ENCODE results near the gene GFRA1. TPM values are rescaled to one million over a fixed set of nuclear protein-coding genes. Genes with fewer than 3 reads are reported as not detected.

Gene GFRA1
- total RNA-seq, 1 donor from 2014 or later, result 4.2 TPM

- H3K9me3 Mint-ChIP-seq (ENCODE audit: unreplicated experiment), result no peaks in the 10 kb centered on the region
- TF ChIP-seq, protein P1, sequence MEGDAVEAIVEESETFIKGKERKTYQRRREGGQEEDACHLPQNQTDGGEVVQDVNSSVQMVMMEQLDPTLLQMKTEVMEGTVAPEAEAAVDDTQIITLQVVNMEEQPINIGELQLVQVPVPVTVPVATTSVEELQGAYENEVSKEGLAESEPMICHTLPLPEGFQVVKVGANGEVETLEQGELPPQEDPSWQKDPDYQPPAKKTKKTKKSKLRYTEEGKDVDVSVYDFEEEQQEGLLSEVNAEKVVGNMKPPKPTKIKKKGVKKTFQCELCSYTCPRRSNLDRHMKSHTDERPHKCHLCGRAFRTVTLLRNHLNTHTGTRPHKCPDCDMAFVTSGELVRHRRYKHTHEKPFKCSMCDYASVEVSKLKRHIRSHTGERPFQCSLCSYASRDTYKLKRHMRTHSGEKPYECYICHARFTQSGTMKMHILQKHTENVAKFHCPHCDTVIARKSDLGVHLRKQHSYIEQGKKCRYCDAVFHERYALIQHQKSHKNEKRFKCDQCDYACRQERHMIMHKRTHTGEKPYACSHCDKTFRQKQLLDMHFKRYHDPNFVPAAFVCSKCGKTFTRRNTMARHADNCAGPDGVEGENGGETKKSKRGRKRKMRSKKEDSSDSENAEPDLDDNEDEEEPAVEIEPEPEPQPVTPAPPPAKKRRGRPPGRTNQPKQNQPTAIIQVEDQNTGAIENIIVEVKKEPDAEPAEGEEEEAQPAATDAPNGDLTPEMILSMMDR (IDR thresholded peaks at IDR 0.05; ENCODE audit: unreplicated experiment), result no peak
- peaks cover 4% of the 10 kb centered on the region for H3K4me1 Mint-ChIP-seq (ENCODE audit: unreplicated experiment)
- peaks cover 2% of the 10 kb centered on the region for H3K27me3 Mint-ChIP-seq (ENCODE audit: unreplicated experiment)
- no peak for DNase-seq (ENCODE audit: low spot score)
- no peaks in the 10 kb centered on the region for H3K36me3 Mint-ChIP-seq (ENCODE audit: low read depth, unreplicated experiment)
- H3K27ac Mint-ChIP-seq (ENCODE audit: unreplicated experiment), result no peak overlapping the region
- H3K4me3 Mint-ChIP-seq (ENCODE audit: unreplicated experiment), result no peak overlapping the region
Observed at GRCh38 chr10:116175231-116175630, 97.8 kb downstream of the GFRA1 start.

DNA sequence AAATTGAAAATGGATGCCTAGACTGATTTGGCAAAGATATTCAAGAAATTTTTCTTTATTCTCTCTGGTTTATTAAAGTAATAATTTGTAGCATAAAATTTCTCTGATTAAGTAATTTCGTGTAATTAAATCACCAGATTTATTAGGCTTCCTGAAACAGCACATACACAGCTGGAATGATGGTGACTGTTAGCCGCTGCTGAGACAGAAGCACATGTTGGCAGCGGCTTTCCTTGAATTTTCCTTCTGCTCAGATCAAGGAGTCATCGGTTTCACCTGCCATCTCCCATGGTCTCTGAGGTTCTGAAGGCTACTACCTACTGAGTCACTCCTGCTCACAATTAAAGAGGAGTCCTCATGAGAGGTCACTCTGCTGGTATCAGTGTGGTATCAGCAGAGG, 101.5 kb downstream of the GFRA1 start:
- Mint-ChIP-seq H3K36me3 (ENCODE audit: low read depth, unreplicated experiment) (no peaks in the 10 kb centered on the region), H3K4me1 (ENCODE audit: unreplicated experiment) (no peaks in the 10 kb centered on the region), H3K27me3 (ENCODE audit: unreplicated experiment) (peaks cover under 1% of the 10 kb centered on the region), H3K4me3 (ENCODE audit: unreplicated experiment) (no peak overlapping the region), H3K27ac (ENCODE audit: unreplicated experiment) (no peak overlapping the region), H3K9me3 (ENCODE audit: unreplicated experiment) (no peaks in the 10 kb centered on the region)
- TF ChIP-seq, protein P1 (IDR thresholded peaks at IDR 0.05; ENCODE audit: unreplicated experiment), result no peak
- DNase-seq (ENCODE audit: low spot score), result no peak

DNA sequence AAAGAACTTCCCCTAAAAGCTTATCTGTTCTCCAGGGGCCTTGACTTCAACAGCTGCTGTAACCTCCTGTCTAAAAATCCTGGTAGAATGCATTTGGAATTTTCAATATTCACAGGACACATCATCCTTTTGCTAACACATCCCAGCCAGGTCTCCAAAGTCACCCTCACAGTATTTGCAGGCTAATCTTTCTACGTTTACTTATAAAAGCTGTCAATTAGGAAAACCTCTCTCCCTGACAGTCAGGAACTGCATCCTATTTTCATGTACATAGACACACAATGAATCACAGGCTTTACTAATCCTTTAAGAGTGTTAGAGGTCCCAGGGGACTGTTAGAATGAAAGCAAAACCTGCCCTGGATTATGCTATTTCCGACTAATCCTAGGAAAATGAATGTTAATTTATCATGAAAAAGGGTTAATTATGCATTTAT, 102.2 kb downstream of the GFRA1 start:
- DNase-seq (ENCODE audit: low spot score), result no peak

DNA sequence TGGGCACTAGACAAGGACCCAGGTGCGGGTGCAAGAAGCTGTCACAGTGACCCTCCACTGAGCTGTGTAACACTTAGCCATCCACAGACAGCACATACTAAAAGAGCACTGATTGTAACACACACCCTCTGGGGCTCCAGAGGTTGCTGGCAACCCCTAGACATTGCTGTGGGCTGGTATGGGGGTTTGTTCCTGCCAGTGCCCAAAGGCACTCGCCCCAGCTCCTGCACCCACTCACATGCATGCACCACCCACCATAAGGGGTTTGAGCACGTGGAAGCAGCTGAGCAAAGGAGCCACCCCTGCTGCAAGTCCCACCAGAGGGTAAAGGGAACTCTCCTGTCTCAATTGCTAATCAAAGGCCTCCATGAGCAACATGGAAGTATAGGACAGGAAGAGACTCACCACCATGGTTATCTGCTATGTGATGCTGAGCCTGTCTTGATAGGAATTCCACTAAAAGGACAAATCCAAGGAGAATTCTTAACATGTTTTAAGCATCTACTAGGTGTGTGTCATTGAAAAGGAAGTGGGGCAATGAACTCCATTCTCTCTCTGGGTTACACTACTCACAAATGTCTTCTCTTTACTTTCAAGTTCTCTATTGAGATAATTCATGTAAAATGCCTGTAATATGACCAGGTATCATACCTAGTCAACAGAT, 103.1 kb downstream of the GFRA1 start:
- Mint-ChIP-seq H3K4me1 (ENCODE audit: unreplicated experiment) (no peaks in the 10 kb centered on the region), H3K27ac (ENCODE audit: unreplicated experiment) (no peak overlapping the region), H3K9me3 (ENCODE audit: unreplicated experiment) (no peaks in the 10 kb centered on the region), H3K4me3 (ENCODE audit: unreplicated experiment) (no peak overlapping the region), H3K36me3 (ENCODE audit: low read depth, unreplicated experiment) (no peaks in the 10 kb centered on the region), H3K27me3 (ENCODE audit: unreplicated experiment) (peaks cover 3% of the 10 kb centered on the region)
- TF ChIP-seq, protein P1 (IDR thresholded peaks at IDR 0.05; ENCODE audit: unreplicated experiment), result no peak
- DNase-seq (ENCODE audit: low spot score), result no peak

More for the DNA sequence above, 102.2 kb downstream of the GFRA1 start:
- H3K27me3 Mint-ChIP-seq (ENCODE audit: unreplicated experiment), result peaks cover 3% of the 10 kb centered on the region
- H3K36me3 Mint-ChIP-seq (ENCODE audit: low read depth, unreplicated experiment), result no peaks in the 10 kb centered on the region
- TF ChIP-seq, protein P1 (IDR thresholded peaks at IDR 0.05; ENCODE audit: unreplicated experiment), result no peak
- no peak overlapping the region for H3K27ac Mint-ChIP-seq (ENCODE audit: unreplicated experiment)
- no peaks in the 10 kb centered on the region for H3K4me1 Mint-ChIP-seq (ENCODE audit: unreplicated experiment)
- H3K4me3 Mint-ChIP-seq (ENCODE audit: unreplicated experiment), result no peak overlapping the region
- no peaks in the 10 kb centered on the region for H3K9me3 Mint-ChIP-seq (ENCODE audit: unreplicated experiment)

DNA sequence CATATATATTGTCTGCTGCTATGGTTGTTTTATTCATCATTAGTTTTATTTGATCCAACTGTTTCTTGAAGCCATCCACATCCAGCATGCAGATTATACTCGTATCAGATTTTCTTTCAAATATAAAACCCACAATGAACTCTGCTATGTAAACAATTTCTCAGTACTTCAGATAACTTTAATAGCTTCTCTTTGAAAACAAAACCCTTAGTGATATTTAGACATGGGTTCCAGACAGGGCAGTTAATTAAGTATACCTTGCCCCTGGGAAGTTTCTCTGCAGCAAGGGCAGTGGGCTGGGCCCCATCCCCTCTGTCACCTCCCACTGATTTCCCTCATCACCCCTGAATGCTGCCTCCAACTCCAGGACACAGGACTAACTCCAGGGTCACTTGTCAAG, 104.3 kb downstream of the GFRA1 start:
- H3K4me1 Mint-ChIP-seq (ENCODE audit: unreplicated experiment), result no peaks in the 10 kb centered on the region

More for the DNA sequence above, 104.3 kb downstream of the GFRA1 start:
- TF ChIP-seq, protein P1 (IDR thresholded peaks at IDR 0.05; ENCODE audit: unreplicated experiment), result no peak
- H3K27ac Mint-ChIP-seq (ENCODE audit: unreplicated experiment), result no peak overlapping the region
- peaks cover 3% of the 10 kb centered on the region for H3K27me3 Mint-ChIP-seq (ENCODE audit: unreplicated experiment)
- no peak for DNase-seq (ENCODE audit: low spot score)
- H3K4me3 Mint-ChIP-seq (ENCODE audit: unreplicated experiment), result no peak overlapping the region
- no peaks in the 10 kb centered on the region for H3K36me3 Mint-ChIP-seq (ENCODE audit: low read depth, unreplicated experiment)
- no peaks in the 10 kb centered on the region for H3K9me3 Mint-ChIP-seq (ENCODE audit: unreplicated experiment)

Data from endothelial cell (in vitro differentiated cells).